MM.1S (cell line): Measurements from ENCODE around the gene COL6A2.

Source experiments
- EZH2 ChIP-seq: fragments of 300-600 bp; sonication (generic); optimal IDR thresholded peaks from 2 replicates; pipeline ENCODE3; 2017; ENCODE audit warnings: low read depth, mild to moderate bottlenecking, antibody characterized with exemption, low read length, mixed read lengths
- EZH2phosphoT487 ChIP-seq: fragments of 300-600 bp; sonication (generic); IDR thresholded peaks from 2 replicates; pipeline ENCODE4 v1.6.1; 2018; ENCODE audit warnings: antibody characterized with exemption, low read length

- TF ChIP-seq EZH2, result no peak
- TF ChIP-seq EZH2phosphoT487, result no peak
Observed at GRCh38 chr21:46116776-46117585, 19.1 kb downstream of the COL6A2 start.
